Right kidney (tissue), 1 donor: ENCODE data around the gene IPCEF1.

Experiments
- DNase-seq: peaks from one replicate; pipeline ENCODE4 v3.0.0-alpha.2; 2016

IPCEF1 gene

GRCh38 chr6:154373971-154374370, 17.4 kb upstream of the IPCEF1 start:
- no peak for DNase-seq

DNA sequence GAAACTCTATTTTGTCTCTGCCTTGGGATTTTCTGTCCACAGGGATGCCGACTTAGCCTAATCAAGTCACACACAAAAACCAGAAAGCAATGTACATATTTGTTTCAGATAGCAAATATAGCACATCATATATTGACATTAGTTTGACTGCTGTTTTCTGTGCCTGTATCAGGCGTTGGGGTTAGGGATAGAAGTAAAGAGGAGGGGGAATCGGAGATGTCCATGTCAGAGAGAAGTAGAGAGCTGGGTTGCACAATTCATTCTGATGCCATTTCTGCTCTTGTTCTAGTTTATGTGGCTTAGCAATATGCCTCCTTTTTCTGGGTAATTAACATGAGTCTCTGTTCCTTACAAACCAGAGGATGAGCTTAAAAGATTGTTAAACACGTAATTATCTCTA, 14.7 kb upstream of the IPCEF1 start:
- no peak for DNase-seq

- no peak for DNase-seq
These were observed 13.9 kb upstream of the IPCEF1 start for GRCh38 chr6:154370545-154370944.

DNA sequence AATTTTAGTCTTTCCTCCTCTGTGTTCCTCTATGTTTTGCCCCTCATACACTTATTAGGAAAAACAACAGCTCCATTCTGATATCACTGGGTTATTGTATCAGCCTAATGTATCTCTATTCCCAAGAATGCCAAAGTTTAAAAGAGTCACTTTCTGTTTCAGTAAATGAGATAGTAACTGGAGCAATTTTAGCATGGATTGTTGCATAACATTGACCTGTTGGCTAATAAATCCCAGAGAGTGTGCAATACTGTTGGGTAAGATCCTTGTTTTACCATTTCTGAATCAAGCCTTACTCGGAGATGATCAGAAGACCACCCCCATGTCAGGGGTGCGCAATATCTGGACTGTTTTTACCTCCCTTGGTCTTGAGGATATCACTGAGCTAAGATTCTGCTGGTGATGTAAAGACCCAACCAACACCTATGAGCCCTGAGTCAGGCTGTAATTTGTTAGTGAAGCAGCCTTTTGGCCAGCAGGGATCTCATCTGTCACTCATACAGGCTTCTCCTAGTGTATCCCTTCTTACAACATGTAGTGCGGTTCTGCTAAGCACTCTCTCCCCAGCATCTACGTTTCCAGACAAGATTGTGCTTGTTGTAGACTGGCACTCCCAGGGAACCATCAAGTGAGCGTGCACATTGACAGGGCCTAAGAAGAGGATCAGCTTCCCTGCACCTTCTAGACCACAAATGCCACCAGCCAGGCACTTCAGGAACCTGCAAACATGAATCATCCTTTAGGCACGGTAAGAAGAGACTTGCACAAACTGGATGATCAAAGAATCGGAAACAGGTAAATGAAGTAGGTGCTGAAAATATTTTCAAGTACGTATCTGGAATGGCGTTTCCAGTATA, 11.5 kb upstream of the IPCEF1 start:
- no peak for DNase-seq

- no peak for DNase-seq
These were observed 10.7 kb upstream of the IPCEF1 start for GRCh38 chr6:154367336-154367735.

- no peak for DNase-seq
These were observed 7.2 kb upstream of the IPCEF1 start for GRCh38 chr6:154363821-154364220.

GRCh38 chr6:154361476-154361875, 4.9 kb upstream of the IPCEF1 start:
- DNase-seq = no peak

DNA sequence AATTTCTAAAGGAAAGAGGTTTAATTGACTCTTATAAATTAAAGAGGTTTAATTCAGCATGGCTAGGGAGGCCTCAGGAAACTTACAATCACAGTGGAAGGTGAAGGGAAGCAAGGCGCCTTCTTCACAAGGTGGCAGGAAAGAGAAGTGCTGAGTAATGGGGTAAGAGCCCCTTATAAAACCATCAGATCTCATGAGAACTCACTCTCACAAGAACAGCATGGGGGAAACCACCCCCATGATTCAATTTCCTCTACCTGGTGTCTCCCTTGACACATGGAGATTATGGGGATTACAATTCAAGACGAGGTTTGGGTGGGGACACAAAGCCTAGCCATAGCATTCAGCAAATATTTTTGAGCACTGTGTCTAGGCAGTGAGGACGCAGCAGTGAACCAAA, 3.9 kb upstream of the IPCEF1 start:
- no peak for DNase-seq

DNA sequence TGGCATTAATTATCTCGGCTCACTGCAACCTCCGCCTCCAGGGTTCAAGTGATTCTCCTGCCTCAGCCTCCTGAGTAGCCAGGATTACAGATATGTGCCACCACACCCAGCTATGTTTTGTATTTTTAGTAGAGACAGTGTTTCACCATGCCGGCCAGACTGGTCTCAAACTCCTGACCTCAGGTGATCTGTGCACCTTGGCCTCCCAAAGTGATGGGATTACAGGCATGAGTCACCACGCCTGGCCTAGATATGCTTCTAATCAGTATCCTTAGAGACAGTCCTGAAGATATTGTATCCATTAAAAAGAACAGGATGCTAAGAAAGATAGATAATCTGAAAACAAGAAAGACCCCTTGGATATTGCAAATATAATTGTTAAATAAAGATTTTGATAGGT, 3.1 kb upstream of the IPCEF1 start:
- no peak for DNase-seq

DNA sequence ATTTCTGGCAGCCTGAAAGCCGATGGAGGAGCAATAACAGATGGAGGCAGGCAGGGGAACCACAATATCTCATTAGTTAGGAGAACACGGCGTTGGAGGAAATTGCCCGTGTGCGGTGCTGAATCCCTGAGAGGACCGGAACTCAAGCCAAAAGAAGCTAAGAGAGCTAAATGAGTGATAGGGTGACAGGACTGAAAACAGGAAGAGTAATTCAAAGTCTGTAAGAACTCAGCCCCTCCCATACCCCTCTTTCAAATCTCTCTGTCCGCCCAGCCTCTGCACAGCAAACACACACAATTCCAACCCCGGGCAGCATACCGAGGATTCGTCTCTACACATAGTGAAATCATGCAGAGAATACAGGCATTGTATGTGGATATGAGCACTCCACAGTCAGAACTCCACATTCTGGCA, 2.6 kb upstream of the IPCEF1 start:
- no peak for DNase-seq

GRCh38 chr6:154358019-154358545, 1.5 kb upstream of the IPCEF1 start:
- no peak for DNase-seq

DNA sequence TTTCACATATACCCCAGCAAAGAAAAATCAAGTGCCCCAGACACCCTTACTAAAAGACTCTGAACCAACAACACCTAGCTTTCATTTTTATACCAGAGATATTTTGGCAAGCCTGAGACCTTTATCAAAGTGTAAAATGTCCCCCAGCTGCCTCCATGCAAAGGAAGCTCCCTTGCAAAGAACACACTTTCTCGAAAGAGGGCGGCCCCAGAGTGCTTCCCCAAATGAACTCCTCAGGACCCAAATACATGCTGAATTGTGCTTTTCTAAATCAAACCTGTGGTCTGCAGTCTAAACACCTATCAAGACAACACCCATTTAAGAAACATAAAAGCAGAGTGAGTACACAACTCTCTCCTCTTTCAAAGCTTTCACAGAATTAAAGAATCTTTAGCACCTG, 490 bp downstream of the IPCEF1 start:
- DNase-seq = no peak

DNA sequence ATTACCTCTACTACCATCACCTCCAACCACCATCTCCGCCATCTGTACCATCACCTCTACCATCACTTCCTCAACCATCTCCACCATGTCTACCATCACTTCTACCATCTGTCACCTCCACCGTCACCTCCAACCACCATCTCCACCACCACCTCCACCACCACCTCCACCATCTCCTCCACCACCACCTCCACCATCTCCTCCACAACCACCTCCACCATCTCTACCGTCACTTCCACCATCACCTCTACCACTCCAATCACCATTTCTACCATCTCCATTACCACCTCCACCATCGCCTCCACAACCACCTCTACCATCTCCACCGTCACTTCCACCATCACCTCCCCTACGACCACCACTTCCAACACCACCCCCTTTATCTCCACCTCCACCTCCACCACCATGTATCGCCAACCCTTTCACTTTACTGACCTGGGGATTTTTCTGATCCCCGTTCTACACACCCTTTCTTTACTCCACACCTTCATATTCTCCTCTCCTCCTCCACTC, 2.3 kb downstream of the IPCEF1 start:
- DNase-seq = no peak

DNA sequence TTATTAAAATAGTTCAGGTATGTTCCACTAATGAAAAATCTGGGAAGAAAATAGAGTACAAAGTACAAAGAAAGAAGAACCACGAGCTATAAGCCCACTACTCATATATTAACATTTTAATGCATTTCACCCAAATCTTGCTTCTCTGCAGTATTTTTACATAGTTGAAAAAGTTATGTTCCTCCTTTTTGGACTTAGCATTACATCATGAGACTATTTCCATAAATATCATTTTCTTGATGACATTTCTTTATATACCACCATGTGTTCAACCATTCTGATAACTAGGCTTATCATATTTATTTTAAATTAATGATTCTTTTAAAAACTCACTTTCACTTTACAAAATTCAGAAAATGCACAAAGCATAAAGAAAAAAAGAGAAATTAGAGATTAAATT, 3.0 kb downstream of the IPCEF1 start:
- DNase-seq = no peak

DNA sequence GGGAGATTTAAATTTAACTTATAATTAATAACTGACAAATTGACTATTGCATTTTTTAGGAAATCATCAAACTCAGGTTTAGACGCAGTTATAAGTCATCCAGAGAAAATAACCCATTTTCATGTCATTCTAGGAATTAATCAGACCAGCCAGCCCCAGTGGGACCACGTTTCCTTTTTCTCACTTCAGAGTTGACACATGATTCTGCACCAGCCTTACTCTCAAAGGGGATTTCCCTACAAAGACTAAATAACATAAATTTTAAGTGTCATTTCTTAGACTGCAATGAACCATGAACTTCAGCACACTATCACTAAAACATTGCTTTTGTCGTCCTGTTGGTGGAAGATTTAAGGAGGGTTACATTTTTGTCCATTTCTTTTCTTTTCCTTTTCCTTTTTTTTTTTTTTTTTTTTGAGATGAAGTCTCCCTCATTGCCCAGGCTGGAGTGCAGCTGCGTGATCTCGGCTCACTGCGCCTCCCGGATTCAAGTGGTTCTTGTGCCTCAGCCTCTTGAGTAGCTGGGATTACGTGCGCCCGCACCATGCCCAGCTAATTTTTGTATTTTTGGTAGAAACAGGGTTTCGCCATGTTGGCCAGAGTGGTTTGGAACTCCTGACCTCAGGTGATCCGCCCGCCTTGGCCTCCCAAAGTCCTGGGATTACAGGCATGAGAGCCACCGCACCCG, 3.6 kb downstream of the IPCEF1 start:
- DNase-seq = no peak

DNA sequence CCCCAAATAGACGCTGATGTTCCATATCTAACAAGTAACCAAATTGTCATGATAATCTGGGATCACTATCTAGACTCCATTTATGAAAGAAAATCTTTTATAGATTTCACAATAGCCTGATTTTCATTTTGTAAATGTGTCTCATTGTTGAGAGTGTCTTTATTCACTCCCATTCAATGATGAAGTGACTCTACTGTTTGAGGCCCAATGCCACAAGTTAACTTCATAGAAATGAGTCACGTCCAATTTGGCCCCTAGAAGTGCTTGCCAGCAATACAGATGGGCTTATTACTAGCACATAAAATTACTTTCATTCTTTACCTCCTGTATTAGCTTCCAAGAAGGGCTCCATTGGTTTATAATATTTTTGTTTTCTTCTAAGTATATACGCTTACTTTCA, 6.3 kb downstream of the IPCEF1 start:
- no peak for DNase-seq

GRCh38 chr6:154347981-154348380, 8.6 kb downstream of the IPCEF1 start:
- DNase-seq = peak; percentile 23

DNA sequence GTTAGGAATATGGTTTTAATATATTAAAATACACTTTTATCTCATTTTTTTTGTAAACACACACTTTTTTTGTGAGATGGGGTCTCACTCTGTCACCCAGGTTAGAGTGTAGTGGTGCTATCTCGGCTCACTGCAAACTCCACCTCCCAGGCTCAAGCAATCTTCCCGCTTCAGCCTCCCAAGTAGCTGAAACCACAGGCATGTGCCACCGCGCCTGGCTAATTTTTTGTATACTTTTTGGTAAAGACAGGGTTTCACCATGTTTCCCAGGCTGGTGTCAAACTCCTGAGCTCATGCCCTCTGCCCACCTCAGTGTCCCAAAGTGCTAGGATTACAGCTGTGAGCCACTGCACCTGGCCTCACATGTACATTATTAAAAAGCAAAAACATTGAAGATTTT, 10.8 kb downstream of the IPCEF1 start:
- no peak for DNase-seq

DNA sequence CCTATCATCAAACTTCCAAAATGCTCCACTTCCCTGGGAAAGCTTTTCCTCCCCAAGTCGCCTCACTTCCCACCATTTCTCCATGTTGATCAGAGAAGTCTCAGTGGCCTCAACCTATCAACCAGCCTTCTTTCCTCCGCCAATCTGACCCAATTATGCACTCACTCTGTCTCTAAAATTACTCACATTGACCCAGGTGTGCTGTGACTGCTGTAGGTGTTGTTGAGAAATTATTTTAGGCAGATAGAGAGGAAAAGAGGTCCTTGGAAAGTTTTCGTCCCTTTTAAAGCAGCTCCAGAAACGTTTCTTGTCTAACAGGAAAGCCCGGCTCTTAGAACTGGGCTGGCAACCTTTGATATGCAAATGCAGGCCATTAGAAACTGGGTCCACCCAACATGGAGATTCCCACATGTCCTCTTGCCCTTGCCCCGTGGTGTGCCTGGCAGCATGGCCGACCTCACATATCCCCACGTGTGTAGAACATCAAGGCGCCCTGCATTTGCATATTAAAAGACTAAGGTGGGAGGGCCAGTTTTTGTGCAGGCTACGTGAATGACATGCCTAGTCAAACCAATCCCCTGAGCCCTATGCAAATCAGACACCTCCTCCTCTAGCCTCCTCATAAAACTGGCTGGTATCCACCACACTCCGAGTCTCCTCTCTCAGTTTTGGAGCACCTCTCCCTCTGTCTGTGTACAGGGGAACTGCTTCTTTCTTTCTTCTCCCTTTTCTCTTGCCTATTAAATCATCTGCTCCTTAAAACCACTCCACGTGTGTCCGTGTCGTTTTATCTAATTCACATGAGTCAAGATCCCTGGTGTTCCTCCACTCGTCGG, 12.9 kb downstream of the IPCEF1 start:
- DNase-seq = peak; percentile 45

GRCh38 chr6:154341871-154342270, 14.7 kb downstream of the IPCEF1 start:
- DNase-seq = no peak

GRCh38 chr6:154341336-154341735, 15.3 kb downstream of the IPCEF1 start:
- DNase-seq = no peak

DNA sequence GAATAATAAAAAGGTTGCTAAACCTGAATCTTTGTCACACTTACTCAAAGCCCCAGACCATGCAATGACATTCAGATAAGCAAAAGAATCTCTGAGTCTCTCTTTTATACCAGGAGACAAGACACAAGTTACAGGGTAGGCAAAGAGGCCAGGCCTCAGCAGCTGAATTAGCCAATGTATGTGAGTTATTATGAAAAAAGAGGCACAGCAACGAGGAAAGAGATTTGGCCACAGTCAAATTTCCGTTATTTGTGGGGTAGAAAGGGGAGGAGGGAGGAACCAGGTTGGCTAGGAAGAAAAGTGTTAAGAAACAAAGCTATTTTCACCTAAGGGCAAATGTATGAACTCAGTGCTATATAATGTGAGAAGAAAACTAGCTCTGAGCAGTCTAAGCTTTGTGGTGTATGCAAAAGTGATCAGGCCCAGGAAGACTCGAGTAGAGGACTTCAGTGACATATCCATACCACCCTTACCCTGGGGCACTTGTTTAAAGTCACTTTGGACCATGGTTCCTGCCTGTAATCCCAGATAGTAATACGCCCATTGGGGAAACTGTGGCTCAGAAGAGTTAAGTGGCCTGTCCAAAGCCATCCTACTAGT, 19.1 kb downstream of the IPCEF1 start:
- no peak for DNase-seq
